OCI-LY1 (cell line): ENCODE data around the gene TULP4.

Experiments used
- H2AFZ ChIP-seq: fragments of 200-600 bp; sonication (generic), shearing (Covaris generic); 2 replicates; pipeline ENCODE4 v1.6.0; 2014; ENCODE audit warnings: antibody characterized with exemption, mild to moderate bottlenecking, low read length
- H3F3A ChIP-seq: fragments of 200-600 bp; sonication (generic), shearing (Covaris generic); 2 replicates; pipeline ENCODE4 v1.6.0; 2014; ENCODE audit warnings: mild to moderate bottlenecking, antibody characterized with exemption, low read length, moderate library complexity; ENCODE audit not compliant: insufficient read depth
- H3K27ac ChIP-seq: fragments of 200-600 bp; sonication (generic); 2 replicates; pipeline ENCODE4 v1.5.1; 2014; ENCODE audit warnings: low read length, mixed run types, mild to moderate bottlenecking, low read depth; ENCODE audit not compliant: poor library complexity, severe bottlenecking
- H3K27me3 ChIP-seq: fragments of 200-600 bp; sonication (generic); 2 replicates; pipeline ENCODE4 v1.6.0; 2014; ENCODE audit warnings: antibody characterized with exemption, mild to moderate bottlenecking, low read length, moderate library complexity; ENCODE audit not compliant: insufficient read depth
- H3K36me3 ChIP-seq: fragments of 200-600 bp; sonication (generic); 2 replicates; pipeline ENCODE4 v1.6.1; 2014; ENCODE audit warnings: mild to moderate bottlenecking, antibody characterized with exemption, low read length, moderate library complexity, mixed read lengths; ENCODE audit not compliant: insufficient read depth
- H3K4me1 ChIP-seq: fragments of 200-600 bp; sonication (generic); 2 replicates; pipeline ENCODE4 v1.5.1; 2014; ENCODE audit warnings: mild to moderate bottlenecking, low read length, moderate library complexity; ENCODE audit not compliant: insufficient read depth, severe bottlenecking
- H3K4me2 ChIP-seq: fragments of 200-600 bp; sonication (generic), shearing (Covaris generic); 2 replicates; pipeline ENCODE4 v1.6.1; 2014; ENCODE audit warnings: low read length
- H3K4me3 ChIP-seq: fragments of 200-600 bp; sonication (generic); 2 replicates; pipeline ENCODE4 v1.5.1; 2014; ENCODE audit warnings: low read length, low read depth, mild to moderate bottlenecking, mixed read lengths; ENCODE audit not compliant: poor library complexity, severe bottlenecking
- H3K79me2 ChIP-seq: fragments of 200-600 bp; shearing (Covaris generic); 2 replicates; pipeline ENCODE4 v1.6.1; 2016; ENCODE audit warnings: mixed run types, low read length, mixed read lengths; ENCODE audit not compliant: insufficient read depth
- H3K9ac ChIP-seq: fragments of 200-600 bp; sonication (generic), shearing (Covaris generic); 2 replicates; pipeline ENCODE4 v1.6.1; 2014; ENCODE audit warnings: mild to moderate bottlenecking, low read length, mixed read lengths
- H3K9me2 ChIP-seq: fragments of 200-600 bp; sonication (generic), shearing (Covaris generic); 2 replicates; pipeline ENCODE4 v1.6.1; 2014; ENCODE audit warnings: low read depth, mild to moderate bottlenecking, low read length, mixed read lengths
- H3K9me3 ChIP-seq: fragments of 200-600 bp; shearing (Covaris generic); 2 replicates; pipeline ENCODE4 v1.6.1; 2014; ENCODE audit warnings: low read length, mixed read lengths
- H4K20me1 ChIP-seq: fragments of 200-600 bp; sonication (generic), shearing (Covaris generic); 2 replicates; pipeline ENCODE4 v1.6.0; 2016; ENCODE audit warnings: mild to moderate bottlenecking, low read length; ENCODE audit not compliant: insufficient read depth
- EZH2 ChIP-seq: fragments of 200-600 bp; sonication (generic), shearing (Covaris generic); IDR thresholded peaks from 2 replicates; pipeline ENCODE4 v1.8.0; 2017; ENCODE audit warnings: borderline replicate concordance, mixed run types, mild to moderate bottlenecking, antibody characterized with exemption, low read length, moderate library complexity, mixed read lengths
- TF ChIP-seq, protein P1 (sequence below): fragments of 200-600 bp; sonication (generic), shearing (Covaris generic); IDR thresholded peaks from 2 replicates; pipeline ENCODE4 v1.5.1; 2017; ENCODE audit warnings: mild to moderate bottlenecking, antibody characterized with exemption, low read length, moderate library complexity, mixed read lengths

Gene TULP4

DNA sequence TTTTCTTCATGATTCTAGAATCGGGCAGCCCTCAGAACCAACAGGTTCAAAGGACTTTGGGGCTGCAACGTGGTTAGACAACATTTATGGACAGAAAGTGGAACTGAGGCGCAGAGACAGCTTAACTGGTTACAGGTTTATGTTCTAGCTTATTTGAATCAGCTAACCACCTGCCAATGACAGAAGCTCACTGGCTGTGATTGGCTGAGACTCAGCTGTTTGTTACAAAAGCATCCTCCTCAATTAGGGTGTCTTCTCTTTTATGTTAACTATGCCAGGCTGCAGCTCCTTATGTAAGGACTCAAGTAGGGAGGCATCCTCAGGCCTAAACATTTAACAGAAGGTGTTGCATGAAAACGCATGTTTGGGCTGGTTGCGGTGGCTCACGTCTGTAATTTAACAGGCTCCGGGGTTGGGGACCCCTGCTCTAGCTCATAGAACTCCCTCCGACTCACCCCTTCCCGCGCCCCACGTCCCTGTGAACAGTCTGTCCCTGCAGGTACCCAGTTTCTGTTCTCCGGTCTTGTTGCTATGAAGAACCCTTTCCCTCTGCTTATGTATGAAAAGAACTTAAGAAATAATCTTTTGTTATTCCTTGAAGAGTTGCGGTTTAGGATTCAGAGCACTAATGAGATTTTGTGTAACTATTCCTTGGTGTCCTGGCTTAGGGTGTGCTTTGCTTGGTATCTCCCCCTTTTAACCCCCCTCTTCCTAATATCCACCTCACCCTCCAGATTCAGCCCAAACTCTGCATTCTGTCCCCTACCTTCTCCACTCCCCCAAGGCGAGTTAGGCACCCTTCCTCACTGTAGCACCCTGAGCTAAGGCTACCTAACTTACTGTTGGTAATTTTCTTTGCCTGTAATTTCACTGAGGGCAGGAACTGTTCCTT is 246.4 kb downstream of the TULP4 start:
- peak overlapping the region; percentile 54 for H3K27ac ChIP-seq
- no peaks in the 10 kb centered on the region; the same call in 1 of the 2 replicates for H3K36me3 ChIP-seq
- peak overlapping the region; percentile 95; the same call in 1 of the 2 replicates for H3K9ac ChIP-seq
- peak overlapping the region; percentile 87 for H3K4me3 ChIP-seq
- H3F3A ChIP-seq, result no peaks in the 10 kb centered on the region
- H2AFZ ChIP-seq, result peak overlapping the region; percentile 92; the same call in 1 of the 2 replicates
- no peaks in the 10 kb centered on the region for H3K27me3 ChIP-seq
- no peaks in the 10 kb centered on the region for H3K9me3 ChIP-seq
- no peaks in the 10 kb centered on the region for H3K9me2 ChIP-seq
- H3K79me2 ChIP-seq, result no peaks in the 10 kb centered on the region
- TF ChIP-seq EZH2, result no peak
- TF ChIP-seq, protein P1, sequence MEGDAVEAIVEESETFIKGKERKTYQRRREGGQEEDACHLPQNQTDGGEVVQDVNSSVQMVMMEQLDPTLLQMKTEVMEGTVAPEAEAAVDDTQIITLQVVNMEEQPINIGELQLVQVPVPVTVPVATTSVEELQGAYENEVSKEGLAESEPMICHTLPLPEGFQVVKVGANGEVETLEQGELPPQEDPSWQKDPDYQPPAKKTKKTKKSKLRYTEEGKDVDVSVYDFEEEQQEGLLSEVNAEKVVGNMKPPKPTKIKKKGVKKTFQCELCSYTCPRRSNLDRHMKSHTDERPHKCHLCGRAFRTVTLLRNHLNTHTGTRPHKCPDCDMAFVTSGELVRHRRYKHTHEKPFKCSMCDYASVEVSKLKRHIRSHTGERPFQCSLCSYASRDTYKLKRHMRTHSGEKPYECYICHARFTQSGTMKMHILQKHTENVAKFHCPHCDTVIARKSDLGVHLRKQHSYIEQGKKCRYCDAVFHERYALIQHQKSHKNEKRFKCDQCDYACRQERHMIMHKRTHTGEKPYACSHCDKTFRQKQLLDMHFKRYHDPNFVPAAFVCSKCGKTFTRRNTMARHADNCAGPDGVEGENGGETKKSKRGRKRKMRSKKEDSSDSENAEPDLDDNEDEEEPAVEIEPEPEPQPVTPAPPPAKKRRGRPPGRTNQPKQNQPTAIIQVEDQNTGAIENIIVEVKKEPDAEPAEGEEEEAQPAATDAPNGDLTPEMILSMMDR, result no peak
- peaks cover 43% of the 10 kb centered on the region for H3K4me1 ChIP-seq
- no peaks in the 10 kb centered on the region for H4K20me1 ChIP-seq
- peak overlapping the region; percentile 97 for H3K4me2 ChIP-seq

DNA sequence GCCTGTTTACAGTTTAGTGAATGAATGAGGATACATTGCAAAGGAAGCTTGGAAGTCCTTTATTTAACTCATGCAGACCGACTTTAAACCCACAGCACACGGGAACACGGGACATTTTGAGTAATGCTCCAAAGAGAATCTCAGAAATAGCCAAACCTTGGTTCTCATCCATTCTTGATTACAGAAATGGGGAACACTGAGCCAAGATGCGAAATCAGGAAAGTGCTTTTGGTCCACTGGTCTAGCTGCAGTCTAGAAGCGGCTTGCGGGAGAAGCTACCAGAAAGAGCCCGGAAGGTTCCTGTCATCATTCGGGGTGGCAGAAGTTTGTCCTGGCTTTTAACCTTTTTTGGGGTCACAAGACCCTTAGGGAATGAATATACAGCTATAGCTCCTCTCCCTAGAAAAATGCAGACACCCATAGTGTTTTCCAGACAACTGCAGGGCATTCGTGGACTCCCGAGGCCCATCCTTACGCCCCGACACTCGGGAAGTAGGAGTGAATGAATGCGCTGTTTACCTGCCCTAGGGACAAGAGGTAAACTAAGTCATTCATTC is 247.2 kb downstream of the TULP4 start:
- H3K9me3 ChIP-seq, result no peaks in the 10 kb centered on the region
- H3K4me2 ChIP-seq, result peak overlapping the region; percentile 97
- H3K4me3 ChIP-seq, result peak overlapping the region; percentile 87
- no peaks in the 10 kb centered on the region; the same call in 1 of the 2 replicates for H3K36me3 ChIP-seq
- H3K9me2 ChIP-seq, result no peaks in the 10 kb centered on the region
- H3K27ac ChIP-seq, result peak overlapping the region; percentile 54
- H3K79me2 ChIP-seq, result no peaks in the 10 kb centered on the region
- H3K27me3 ChIP-seq, result no peaks in the 10 kb centered on the region
- no peaks in the 10 kb centered on the region for H4K20me1 ChIP-seq
- H3F3A ChIP-seq, result no peaks in the 10 kb centered on the region
- H3K4me1 ChIP-seq, result peaks cover 49% of the 10 kb centered on the region
- peak overlapping the region; percentile 92; the same call in 1 of the 2 replicates for H2AFZ ChIP-seq
- peak overlapping the region; percentile 95 for H3K9ac ChIP-seq
- TF ChIP-seq EZH2, result no peak
- TF ChIP-seq, protein P1, result no peak

DNA sequence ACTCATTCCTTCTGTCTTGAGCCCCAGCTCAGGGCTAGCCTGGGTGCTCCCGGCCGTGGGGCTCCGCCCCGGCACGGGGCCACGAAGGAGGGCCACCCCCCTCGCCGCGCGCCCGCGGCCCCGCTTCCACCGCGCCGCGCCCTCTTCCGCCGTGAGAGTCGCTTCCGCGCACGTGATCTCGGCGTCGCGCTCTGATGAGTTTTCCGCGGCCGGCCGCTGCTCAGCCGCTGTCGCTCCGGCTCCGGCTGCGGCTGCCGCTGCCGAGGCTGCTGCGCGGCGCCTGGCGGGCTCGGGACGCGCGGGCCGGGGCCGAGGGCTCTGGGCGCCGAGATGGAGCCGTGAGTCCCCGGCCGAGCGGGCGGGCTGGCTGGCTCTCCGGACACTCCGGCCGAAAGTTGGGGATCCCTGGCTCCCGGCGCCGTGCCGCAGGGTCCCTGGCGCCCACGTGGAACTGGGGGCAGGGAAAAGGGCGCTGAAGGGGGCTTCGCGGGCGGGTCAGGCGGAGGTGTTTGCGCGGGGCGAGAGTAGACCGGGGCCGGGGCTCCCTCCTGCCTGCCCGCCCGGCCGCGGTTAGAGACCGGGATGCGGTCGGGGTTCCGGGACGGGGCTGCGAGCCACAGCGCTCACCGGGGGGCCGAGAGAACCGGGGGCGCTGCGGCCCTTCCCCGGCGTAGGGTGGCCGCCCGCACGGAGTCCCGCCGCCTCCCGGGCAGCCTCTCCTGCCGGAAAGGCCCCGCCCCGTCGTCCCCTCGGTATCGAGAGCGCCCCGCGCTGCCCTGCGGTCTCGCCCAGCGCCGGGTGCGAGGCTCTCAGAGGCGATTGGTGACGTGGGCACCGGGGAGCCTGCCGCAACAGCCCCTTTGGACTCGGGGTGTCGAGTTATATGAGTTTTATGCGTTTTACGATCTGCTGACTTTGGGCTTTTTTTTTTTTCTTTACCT is 247.9 kb downstream of the TULP4 start, which contains the start of gene TMEM181:
TMEM181 (plus strand) TSS at position 197 of the 941 bp plus-strand sequence; CDS start at position 331, 134 bp downstream.
- Histone ChIP-seq H3F3A (no peaks in the 10 kb centered on the region), H3K27me3 (no peaks in the 10 kb centered on the region), H3K4me1 (peaks cover 51% of the 10 kb centered on the region), H3K4me2 (peak within 1 kb of the TSS; percentile 97), H3K27ac (peak within 1 kb of the TSS; percentile 54), H3K9me3 (no peaks in the 10 kb centered on the region), H3K9me2 (no peaks in the 10 kb centered on the region), H3K36me3 (no peaks in the 10 kb centered on the region; the same call in 1 of the 2 replicates), H3K9ac (peak within 1 kb of the TSS; percentile 95), H3K79me2 (no peaks in the 10 kb centered on the region), H3K4me3 (peak within 1 kb of the TSS; percentile 87), H2AFZ (peak within 1 kb of the TSS; percentile 92; the same call in 1 of the 2 replicates), H4K20me1 (no peaks in the 10 kb centered on the region)
- TF ChIP-seq, protein P1, result no peak
- TF ChIP-seq EZH2, result no peak
